Breast epithelium (tissue), 3 donors: ENCODE results near the gene NME4.
A peak's percentile ranks its signal among the peaks of the same experiment; 100 is the strongest.

ENCODE experiments used
- CTCF ChIP-seq, 3 donors: fragments of 450-650 bp; IDR thresholded peaks; one replicate each; pipeline ENCODE4 v1.5.1; 2016 to 2017; ENCODE audit warnings: antibody characterized with exemption in 3 of 3, mild to moderate bottlenecking in 3 of 3, moderate library complexity in 3 of 3
- POLR2A ChIP-seq: fragments of 450-650 bp; IDR thresholded peaks from one replicate; pipeline ENCODE4 v1.6.1; 2016; ENCODE audit warnings: antibody characterized with exemption, mild to moderate bottlenecking, moderate library complexity
- POLR2AphosphoS5 ChIP-seq, 3 donors: sonication (generic); formaldehyde crosslinking; IDR thresholded peaks; one replicate each; pipeline ENCODE4 v1.6.1; 2017; ENCODE audit warnings: antibody characterized with exemption in 3 of 3

- TF ChIP-seq CTCF (IDR thresholded peaks at IDR 0.05) (no peak), POLR2AphosphoS5 (IDR thresholded peaks at IDR 0.05) (peak in 2 of 3 donors; percentile 17 to 22), POLR2A (no peak)
Measured at GRCh38 chr16:383326-384051, 13.5 kb upstream of the NME4 start.
